Mesenchymal stem cell (in vitro differentiated cells and primary cell): ENCODE results near the gene URB1.

ENCODE experiments used
- DNase-seq: peaks from one replicate; pipeline ENCODE4 v3.0.0-alpha.2; 2013
- H2AFZ ChIP-seq: one replicate; pipeline ENCODE4 v1.6.1; 2013; ENCODE audit warnings: low read depth, mild to moderate bottlenecking, control low read depth, inconsistent platforms, low read length, moderate library complexity
- H2AK5ac ChIP-seq: 2 replicates; pipeline ENCODE4 v1.6.1; 2013; ENCODE audit warnings: low read length, moderate library complexity, mild to moderate bottlenecking, inconsistent platforms; ENCODE audit not compliant: severe bottlenecking
- H2BK120ac ChIP-seq: one replicate; pipeline ENCODE4 v1.6.1; 2013; ENCODE audit warnings: low read depth, mild to moderate bottlenecking, inconsistent platforms, low read length, moderate library complexity
- H2BK12ac ChIP-seq, 2 experiments: one replicate each; pipeline ENCODE4 v1.6.1; 2013; ENCODE audit warnings: inconsistent platforms in 2 of 2, low read length in 2 of 2, mild to moderate bottlenecking in 2 of 2, moderate library complexity in 2 of 2, control low read depth in 1 of 2
- H2BK15ac ChIP-seq: one replicate; pipeline ENCODE4 v1.6.1; 2013; ENCODE audit warnings: mild to moderate bottlenecking, low read depth, inconsistent platforms; ENCODE audit not compliant: poor library complexity, severe bottlenecking
- H2BK5ac ChIP-seq: 2 replicates; pipeline ENCODE4 v1.6.1; 2013; ENCODE audit warnings: low read depth, mild to moderate bottlenecking, low read length, control low read depth, inconsistent platforms; ENCODE audit not compliant: poor library complexity, severe bottlenecking
- H3K14ac ChIP-seq, 2 experiments: one replicate each; pipeline ENCODE4 v1.6.1; 2013; ENCODE audit warnings: inconsistent platforms in 2 of 2, low read length in 2 of 2, control low read depth in 1 of 2, mild to moderate bottlenecking in 1 of 2, moderate library complexity in 1 of 2
- H3K18ac ChIP-seq, 2 experiments: one replicate each; pipeline ENCODE4 v1.6.1; 2013; ENCODE audit warnings: inconsistent platforms in 2 of 2, low read length in 2 of 2, control low read depth in 1 of 2, low read depth in 1 of 2, mild to moderate bottlenecking in 1 of 2
- H3K23ac ChIP-seq, 2 experiments: one replicate each; pipeline ENCODE4 v1.6.1; 2013; ENCODE audit warnings: inconsistent platforms in 2 of 2, low read length in 2 of 2, mild to moderate bottlenecking in 2 of 2, moderate library complexity in 2 of 2, control low read depth in 1 of 2
- H3K27ac ChIP-seq: 2 replicates; pipeline ENCODE4 v1.5.1; 2013; ENCODE audit warnings: mild to moderate bottlenecking, moderate library complexity, low read length, control low read depth, inconsistent platforms; ENCODE audit not compliant: poor library complexity, severe bottlenecking
- H3K27me3 ChIP-seq, 2 experiments: 2 replicates each; pipeline versions ENCODE4 v1.6.1 to v1.7.0; 2013; ENCODE audit warnings: low read length in 2 of 2, mild to moderate bottlenecking in 2 of 2, moderate library complexity in 2 of 2, control low read depth in 1 of 2, inconsistent platforms in 1 of 2; ENCODE audit not compliant: control insufficient read depth in 1 of 2, insufficient read depth in 1 of 2
- H3K36me3 ChIP-seq, 2 experiments: 2 replicates each; pipeline versions ENCODE4 v1.6.1 to v1.7.0; 2013; ENCODE audit warnings: low read length in 2 of 2, control low read depth in 1 of 2, inconsistent platforms in 1 of 2, low read depth in 1 of 2, mild to moderate bottlenecking in 1 of 2; ENCODE audit not compliant: insufficient read depth in 2 of 2, control insufficient read depth in 1 of 2
- H3K4ac ChIP-seq, 2 experiments: one replicate each; pipeline ENCODE4 v1.6.1; 2013; ENCODE audit warnings: inconsistent platforms in 2 of 2, low read length in 2 of 2, mild to moderate bottlenecking in 2 of 2, moderate library complexity in 2 of 2, control low read depth in 1 of 2, low read depth in 1 of 2
- H3K4me1 ChIP-seq: 2 replicates; pipeline ENCODE4 v1.6.1; 2013; ENCODE audit warnings: low read depth, low read length, control low read depth; ENCODE audit not compliant: control insufficient read depth, insufficient read depth
- H3K4me2 ChIP-seq: 2 replicates; pipeline ENCODE4 v1.6.1; 2013; ENCODE audit warnings: low read length, mild to moderate bottlenecking, inconsistent platforms; ENCODE audit not compliant: poor library complexity, severe bottlenecking
- H3K4me3 ChIP-seq, 2 experiments: 2 replicates each; pipeline versions ENCODE4 v1.5.1 to v1.7.0; 2013; ENCODE audit warnings: low read length in 2 of 2, mild to moderate bottlenecking in 2 of 2, control low read depth in 1 of 2, low read depth in 1 of 2; ENCODE audit not compliant: insufficient read depth in 1 of 2
- H3K79me1 ChIP-seq: replicated peaks from 2 replicates; pipeline ENCODE4 v1.6.1; 2013; ENCODE audit warnings: mild to moderate bottlenecking, control low read depth, low read length, inconsistent platforms; ENCODE audit not compliant: poor library complexity, severe bottlenecking
- H3K9ac ChIP-seq: 2 replicates; pipeline ENCODE4 v1.7.0; 2013; ENCODE audit warnings: mild to moderate bottlenecking, low read length, moderate library complexity
- H3K9me3 ChIP-seq: 2 replicates; pipeline ENCODE4 v1.7.0; 2013; ENCODE audit warnings: mild to moderate bottlenecking, low read length; ENCODE audit not compliant: control insufficient read depth
- H4K8ac ChIP-seq: one replicate; pipeline ENCODE4 v1.6.1; 2013; ENCODE audit warnings: inconsistent platforms, mild to moderate bottlenecking, low read length, moderate library complexity
- H4K91ac ChIP-seq: one replicate; pipeline ENCODE4 v1.6.1; 2013; ENCODE audit warnings: mild to moderate bottlenecking, low read length, inconsistent platforms
- WGBS: methylation state at CpG from one replicate; pipeline ENCODE4 v1.1.7; 2013; ENCODE audit warnings: mixed read lengths; 5-methylcytosine and 5-hydroxymethylcytosine counted together

Gene URB1

DNA sequence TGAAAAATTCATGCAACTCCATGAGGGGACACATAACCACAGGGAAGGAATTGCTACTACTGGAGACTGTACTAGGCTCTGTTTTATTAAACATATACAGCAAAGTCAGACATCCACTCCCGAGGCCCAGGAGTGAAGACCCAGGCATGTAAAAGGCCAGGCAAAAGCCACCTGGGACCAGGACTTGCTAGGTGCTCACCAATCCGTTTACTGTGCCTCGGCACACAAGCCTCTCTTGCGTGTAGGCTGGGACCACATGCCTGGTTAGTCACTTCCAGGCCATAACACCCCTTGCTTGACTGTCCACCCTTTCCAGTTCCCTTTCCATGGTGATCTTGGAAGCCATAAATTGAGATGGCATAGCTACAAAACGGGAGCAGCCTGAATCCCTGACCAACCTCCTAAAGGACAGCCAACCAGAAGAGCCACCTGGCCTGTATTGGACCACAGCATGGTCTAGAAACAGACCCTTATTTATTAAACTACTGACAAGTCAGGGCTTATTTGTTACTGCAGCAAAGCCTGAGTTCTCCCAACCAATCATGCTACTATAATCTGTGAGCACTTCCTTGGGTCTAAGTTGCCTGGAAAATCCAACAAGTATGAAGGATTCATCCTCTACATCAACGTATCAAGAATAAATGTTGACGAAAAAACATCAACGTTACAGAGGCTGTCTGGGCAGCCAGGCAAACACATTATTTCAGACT lies 39.7 kb downstream of the URB1 start:
- Histone ChIP-seq H3K4ac (no peak overlapping the region), H4K91ac (no peak overlapping the region), H4K8ac (no peak overlapping the region), H3K27me3 (no peaks in the 10 kb centered on the region), H3K4me1 (no peaks in the 10 kb centered on the region), H2AK5ac (no peak overlapping the region), H3K18ac (no peak overlapping the region), H3K4me2 (no peak overlapping the region), H2BK12ac (no peak overlapping the region), H3K79me1 (peaks cover 32% of the 10 kb centered on the region), H2BK15ac (no peak overlapping the region), H3K9ac (no peak overlapping the region), H3K4me3 (no peak overlapping the region), H2AFZ (no peak overlapping the region), H2BK120ac (no peak overlapping the region), H3K27ac (no peak overlapping the region), H3K9me3 (no peaks in the 10 kb centered on the region), H2BK5ac (no peak overlapping the region), H3K23ac (no peak overlapping the region), H3K36me3 (peaks cover 74 to 97% of the 10 kb centered on the region in 2 experiments), H3K14ac (no peak overlapping the region)
- 90% methylated on average over 8 of the region's 8 CpGs for WGBS
- no peak for DNase-seq

DNA sequence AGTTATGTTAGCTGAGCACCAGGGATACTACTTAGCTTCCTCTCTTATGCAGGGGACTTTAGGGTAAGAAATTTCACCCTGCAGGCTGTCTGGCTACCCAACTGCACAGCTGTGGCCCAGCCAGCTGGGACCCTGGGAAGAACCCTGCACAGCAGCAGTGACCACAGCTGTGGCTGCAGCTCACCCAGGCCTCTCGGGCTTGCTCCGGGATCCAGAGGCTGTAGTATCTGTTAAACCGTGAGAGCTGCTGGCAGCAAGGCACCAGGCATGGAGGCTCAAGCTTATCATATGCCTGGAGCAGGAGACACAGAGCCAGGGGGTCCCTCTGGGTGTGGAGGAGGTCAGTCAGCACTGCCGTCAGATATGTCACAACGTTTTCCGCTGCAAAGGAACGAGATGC lies 40.3 kb downstream of the URB1 start:
- no peaks in the 10 kb centered on the region for H3K9me3 ChIP-seq
- H3K4me1 ChIP-seq, result no peaks in the 10 kb centered on the region
- no peak overlapping the region for H3K14ac ChIP-seq
- no peak overlapping the region for H3K4me2 ChIP-seq
- H4K91ac ChIP-seq, result no peak overlapping the region
- H3K27ac ChIP-seq, result no peak overlapping the region
- no peak overlapping the region for H2BK5ac ChIP-seq
- no peak overlapping the region for H2AFZ ChIP-seq
- H4K8ac ChIP-seq, result no peak overlapping the region
- H3K23ac ChIP-seq, result no peak overlapping the region
- H3K36me3 ChIP-seq, result peaks cover 75 to 99% of the 10 kb centered on the region in 2 experiments
- H2BK120ac ChIP-seq, result no peak overlapping the region
- H3K9ac ChIP-seq, result no peak overlapping the region
- no peak overlapping the region for H3K18ac ChIP-seq
- no peak overlapping the region for H3K4me3 ChIP-seq
- 96% methylated on average over 6 of the region's 7 CpGs for WGBS
- H3K79me1 ChIP-seq, result peaks cover 34% of the 10 kb centered on the region
- H3K4ac ChIP-seq, result no peak overlapping the region
- no peak overlapping the region for H2BK15ac ChIP-seq
- DNase-seq, result no peak
- no peak overlapping the region for H2AK5ac ChIP-seq
- H3K27me3 ChIP-seq, result no peaks in the 10 kb centered on the region
- no peak overlapping the region for H2BK12ac ChIP-seq

DNA sequence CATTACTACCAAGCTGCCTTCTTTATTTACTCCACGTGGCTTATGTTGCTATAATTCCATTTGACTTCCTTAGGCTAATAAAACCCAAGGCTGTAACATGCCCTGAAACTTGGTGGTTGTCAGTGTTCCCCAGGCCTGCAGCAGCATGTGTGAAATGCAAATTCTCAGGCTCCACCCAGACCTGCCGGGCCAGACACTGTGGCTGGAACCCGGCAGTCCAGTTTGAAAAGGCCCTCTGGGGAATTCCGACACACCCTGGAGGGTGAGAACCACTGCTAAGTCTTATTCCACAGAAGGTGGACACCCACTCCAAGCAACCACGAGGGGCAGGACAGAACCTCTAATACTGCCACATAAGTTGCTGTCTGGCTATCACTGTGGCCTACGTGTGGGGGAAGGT lies 41.4 kb downstream of the URB1 start:
- no peak for DNase-seq
- Histone ChIP-seq H3K4me1 (peaks cover 2% of the 10 kb centered on the region), H3K27ac (no peak overlapping the region), H4K8ac (no peak overlapping the region), H2AK5ac (no peak overlapping the region), H2BK12ac (no peak overlapping the region), H3K36me3 (peaks cover 83 to 99% of the 10 kb centered on the region in 2 experiments), H3K4me3 (no peak overlapping the region), H3K18ac (no peak overlapping the region), H2BK15ac (no peak overlapping the region), H3K4me2 (no peak overlapping the region), H3K79me1 (peaks cover 43% of the 10 kb centered on the region), H2AFZ (no peak overlapping the region), H3K23ac (no peak overlapping the region), H4K91ac (no peak overlapping the region), H3K27me3 (no peaks in the 10 kb centered on the region), H3K9me3 (no peaks in the 10 kb centered on the region), H2BK5ac (no peak overlapping the region), H3K14ac (no peak overlapping the region), H3K9ac (no peak overlapping the region), H3K4ac (no peak overlapping the region), H2BK120ac (no peak overlapping the region)
- 91% methylated on average over 6 of the region's 6 CpGs for WGBS

DNA sequence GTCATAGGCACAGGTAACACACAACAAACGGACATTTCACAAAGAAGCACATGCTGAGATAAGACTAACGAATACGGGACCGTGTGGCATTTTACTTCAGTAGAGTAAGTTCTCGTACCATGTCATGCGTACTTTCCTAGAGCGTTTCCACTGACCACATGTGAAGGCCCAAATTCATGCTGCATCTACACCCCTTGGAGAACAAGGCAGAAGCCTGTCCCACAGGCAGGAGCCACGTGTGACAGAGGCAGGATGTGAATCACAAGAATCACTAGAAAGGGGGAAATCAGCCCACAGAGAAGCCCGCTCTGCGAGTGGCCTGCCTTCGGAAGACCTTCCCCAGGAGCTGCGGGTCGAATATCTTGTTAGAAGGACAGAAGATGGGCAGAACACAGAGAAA lies 41.8 kb downstream of the URB1 start:
- Histone ChIP-seq H2BK12ac (no peak overlapping the region), H3K14ac (no peak overlapping the region), H3K23ac (no peak overlapping the region), H3K4ac (no peak overlapping the region), H3K9ac (no peak overlapping the region), H3K36me3 (peaks cover 83 to 99% of the 10 kb centered on the region in 2 experiments), H3K4me3 (no peak overlapping the region), H3K18ac (no peak overlapping the region), H3K27ac (no peak overlapping the region), H2AK5ac (no peak overlapping the region), H2BK5ac (no peak overlapping the region), H2BK120ac (no peak overlapping the region), H3K4me2 (no peak overlapping the region), H3K4me1 (peaks cover 2% of the 10 kb centered on the region), H3K79me1 (peaks cover 42% of the 10 kb centered on the region), H4K91ac (no peak overlapping the region), H3K9me3 (no peaks in the 10 kb centered on the region), H2BK15ac (no peak overlapping the region), H3K27me3 (no peaks in the 10 kb centered on the region), H2AFZ (no peak overlapping the region), H4K8ac (no peak overlapping the region)
- no peak for DNase-seq
- 94% methylated on average over 13 of the region's 13 CpGs for WGBS
